ENCODE results near the gene ZDHHC3. TPM values are rescaled to one million over a fixed set of nuclear protein-coding genes. Genes with fewer than 3 reads are reported as not detected.

Gene ZDHHC3
- total and polyA plus RNA-seq, 8 donors, result 86.8 to 134 (median 123) TPM

- Histone ChIP-seq H3K9me3 (no peaks in the 10 kb centered on the region), H3K4me1 (peaks cover 8 to 38% of the 10 kb centered on the region in 2 donors), H3K27ac (peak overlapping the region in 1 of 2 donors; percentile 43), H3K27me3 (no peaks in the 10 kb centered on the region), H3K4me3 (no peak overlapping the region), H3K36me3 (peaks cover 0 to 53% of the 10 kb centered on the region in 2 donors)
- intact Hi-C loops (cut with DNase I), result no loop called here
- DNase-seq (no peak), ATAC-seq (peak; percentile 36)
- TF ChIP-seq CTCF (IDR thresholded peaks at IDR 0.05), result no peak
These were observed 17.7 kb upstream of the ZDHHC3 start for GRCh38 chr3:44993471-44994205.

GRCh38 chr3:44992555-44993470 lies 16.8 kb upstream of the ZDHHC3 start:
- Histone ChIP-seq H3K4me1 (peaks cover 8 to 43% of the 10 kb centered on the region in 2 donors), H3K4me3 (no peak overlapping the region), H3K27me3 (no peaks in the 10 kb centered on the region), H3K9me3 (no peaks in the 10 kb centered on the region), H3K36me3 (peaks cover 0 to 45% of the 10 kb centered on the region in 2 donors), H3K27ac (no peak overlapping the region)
- TF ChIP-seq CTCF (IDR thresholded peaks at IDR 0.05), result peak; percentile 49 to 66
- intact Hi-C loops (cut with DNase I), result no loop called here
- ATAC-seq, result peak; percentile 30
- no peak for DNase-seq

GRCh38 chr3:44991326-44991725 lies 15.4 kb upstream of the ZDHHC3 start:
- DNase-seq, result no peak
- Histone ChIP-seq H3K36me3 (peaks cover 0 to 30% of the 10 kb centered on the region in 2 donors), H3K27me3 (no peaks in the 10 kb centered on the region), H3K27ac (no peak overlapping the region), H3K9me3 (no peaks in the 10 kb centered on the region), H3K4me3 (no peak overlapping the region), H3K4me1 (peaks cover 8 to 43% of the 10 kb centered on the region in 2 donors)
- intact Hi-C loops (cut with DNase I), result no loop called here
- TF ChIP-seq CTCF (IDR thresholded peaks at IDR 0.05), result no peak
- no peak for ATAC-seq

GRCh38 chr3:44989636-44990373 lies 13.8 kb upstream of the ZDHHC3 start:
- intact Hi-C loops (cut with DNase I), result no loop called here
- TF ChIP-seq CTCF (IDR thresholded peaks at IDR 0.05), result no peak
- H3K27me3 ChIP-seq, result no peaks in the 10 kb centered on the region
- ATAC-seq (peak; percentile 17), DNase-seq (no peak)
- peaks cover 3 to 30% of the 10 kb centered on the region in 2 donors for H3K4me1 ChIP-seq
- no peaks in the 10 kb centered on the region for H3K9me3 ChIP-seq
- peaks cover 0 to 28% of the 10 kb centered on the region in 2 donors for H3K36me3 ChIP-seq
- no peak overlapping the region for H3K4me3 ChIP-seq
- H3K27ac ChIP-seq, result no peak overlapping the region

Data from left lung (tissue), 10 donors.